Measurements from ENCODE around the gene PAXX.

DNA sequence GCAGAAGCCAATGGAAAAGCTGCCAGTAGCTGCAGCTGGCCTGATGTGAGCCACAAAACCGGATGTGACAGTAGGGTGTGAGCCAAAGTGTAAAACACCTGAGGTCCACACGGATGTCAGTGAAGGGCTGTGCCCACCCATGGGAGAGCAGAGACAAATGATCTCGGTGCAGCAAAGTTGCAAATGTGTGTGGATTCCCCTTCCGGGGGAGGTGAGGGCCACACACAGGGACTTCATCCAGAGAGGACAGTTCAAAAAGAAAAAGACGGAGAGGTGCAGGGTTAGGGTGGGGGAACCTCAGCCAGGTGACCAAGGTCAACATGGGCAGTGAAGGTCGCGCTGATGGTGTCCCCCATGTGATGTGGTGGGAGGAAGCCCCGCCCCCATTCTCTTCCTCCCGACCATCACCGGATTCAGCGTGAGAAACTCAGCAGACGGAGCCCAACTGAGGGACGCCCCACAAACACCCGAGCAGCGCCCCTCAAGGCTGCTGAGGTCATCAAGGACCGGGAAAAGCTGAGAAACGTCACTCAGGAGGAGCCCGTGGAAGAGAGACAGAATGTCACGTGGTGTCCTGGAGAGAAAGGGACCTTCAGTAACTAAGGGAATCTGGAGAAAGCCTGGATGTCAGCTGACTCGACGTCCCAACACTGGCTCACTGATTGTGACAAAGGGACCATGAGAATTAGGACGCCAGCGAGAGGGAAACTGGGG lies 26.3 kb upstream of the PAXX start:
- TF ChIP-seq, protein P1, sequence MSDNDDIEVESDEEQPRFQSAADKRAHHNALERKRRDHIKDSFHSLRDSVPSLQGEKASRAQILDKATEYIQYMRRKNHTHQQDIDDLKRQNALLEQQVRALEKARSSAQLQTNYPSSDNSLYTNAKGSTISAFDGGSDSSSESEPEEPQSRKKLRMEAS (IDR thresholded peaks at IDR 0.05; ENCODE audit: low read depth, low read length), result no peak
- no peak for TF ChIP-seq POLR2A (IDR thresholded peaks at IDR 0.05; ENCODE audit: extremely low read depth, insufficient read length)
